ENCODE measurements around the gene RPL31.

Gene RPL31

DNA sequence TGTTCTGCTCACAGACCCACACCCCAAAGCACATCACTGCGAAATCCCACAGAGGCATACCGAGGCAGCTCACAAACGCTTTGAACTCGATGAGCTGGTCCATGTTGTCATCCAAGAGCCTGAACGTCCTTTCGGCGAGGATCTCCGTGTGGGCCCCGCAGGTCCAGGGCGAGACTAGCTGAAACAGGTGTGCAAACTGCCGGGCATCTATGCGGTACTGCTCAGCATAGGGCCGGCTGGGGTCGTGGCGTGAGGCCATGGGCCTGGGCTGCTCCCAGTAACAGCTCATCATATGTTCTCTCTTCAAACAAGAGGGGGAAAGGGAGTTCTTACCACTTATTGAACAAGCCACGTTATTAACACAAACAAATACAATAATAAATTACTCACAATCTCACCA lies 20.1 kb downstream of the RPL31 start:
- TF ChIP-seq POLR2AphosphoS5 (IDR thresholded peaks at IDR 0.05; ENCODE audit: low read depth) = no peak
- TF ChIP-seq GABPA (IDR thresholded peaks at IDR 0.05; ENCODE audit: low read depth) = no peak
- TF ChIP-seq, protein P1, sequence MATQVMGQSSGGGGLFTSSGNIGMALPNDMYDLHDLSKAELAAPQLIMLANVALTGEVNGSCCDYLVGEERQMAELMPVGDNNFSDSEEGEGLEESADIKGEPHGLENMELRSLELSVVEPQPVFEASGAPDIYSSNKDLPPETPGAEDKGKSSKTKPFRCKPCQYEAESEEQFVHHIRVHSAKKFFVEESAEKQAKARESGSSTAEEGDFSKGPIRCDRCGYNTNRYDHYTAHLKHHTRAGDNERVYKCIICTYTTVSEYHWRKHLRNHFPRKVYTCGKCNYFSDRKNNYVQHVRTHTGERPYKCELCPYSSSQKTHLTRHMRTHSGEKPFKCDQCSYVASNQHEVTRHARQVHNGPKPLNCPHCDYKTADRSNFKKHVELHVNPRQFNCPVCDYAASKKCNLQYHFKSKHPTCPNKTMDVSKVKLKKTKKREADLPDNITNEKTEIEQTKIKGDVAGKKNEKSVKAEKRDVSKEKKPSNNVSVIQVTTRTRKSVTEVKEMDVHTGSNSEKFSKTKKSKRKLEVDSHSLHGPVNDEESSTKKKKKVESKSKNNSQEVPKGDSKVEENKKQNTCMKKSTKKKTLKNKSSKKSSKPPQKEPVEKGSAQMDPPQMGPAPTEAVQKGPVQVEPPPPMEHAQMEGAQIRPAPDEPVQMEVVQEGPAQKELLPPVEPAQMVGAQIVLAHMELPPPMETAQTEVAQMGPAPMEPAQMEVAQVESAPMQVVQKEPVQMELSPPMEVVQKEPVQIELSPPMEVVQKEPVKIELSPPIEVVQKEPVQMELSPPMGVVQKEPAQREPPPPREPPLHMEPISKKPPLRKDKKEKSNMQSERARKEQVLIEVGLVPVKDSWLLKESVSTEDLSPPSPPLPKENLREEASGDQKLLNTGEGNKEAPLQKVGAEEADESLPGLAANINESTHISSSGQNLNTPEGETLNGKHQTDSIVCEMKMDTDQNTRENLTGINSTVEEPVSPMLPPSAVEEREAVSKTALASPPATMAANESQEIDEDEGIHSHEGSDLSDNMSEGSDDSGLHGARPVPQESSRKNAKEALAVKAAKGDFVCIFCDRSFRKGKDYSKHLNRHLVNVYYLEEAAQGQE (IDR thresholded peaks at IDR 0.05; ENCODE audit: insufficient replicate concordance, low read depth) = no peak
- TF ChIP-seq CTCF (IDR thresholded peaks at IDR 0.05; ENCODE audit: insufficient read depth, low read length) = no peak
- no peak for TF ChIP-seq SPI1 (IDR thresholded peaks at IDR 0.05; ENCODE audit: borderline replicate concordance, low read depth)
- H3K4me3 ChIP-seq (replicated peaks; ENCODE audit: insufficient read depth, low read length) = no peak overlapping the region
- H3K27ac ChIP-seq (replicated peaks) = no peak overlapping the region
- no peak for DNase-seq (ENCODE audit: low read depth in 1 of 2, low spot score in 1 of 2)
- H3K27me3 ChIP-seq (ENCODE audit: insufficient read depth, poor library complexity, severe bottlenecking) = no peaks in the 10 kb centered on the region

- Histone ChIP-seq H3K27ac (replicated peaks) (no peak overlapping the region), H3K4me3 (replicated peaks; ENCODE audit: insufficient read depth, low read length) (no peak overlapping the region), H3K27me3 (ENCODE audit: insufficient read depth, poor library complexity, severe bottlenecking) (no peaks in the 10 kb centered on the region)
- no peak for DNase-seq (ENCODE audit: low read depth in 1 of 2, low spot score in 1 of 2)
- no peak for TF ChIP-seq CTCF (IDR thresholded peaks at IDR 0.05; ENCODE audit: insufficient read depth, low read length)
- TF ChIP-seq POLR2AphosphoS5 (IDR thresholded peaks at IDR 0.05; ENCODE audit: low read depth) = no peak
- TF ChIP-seq SPI1 (IDR thresholded peaks at IDR 0.05; ENCODE audit: borderline replicate concordance, low read depth) = no peak
- TF ChIP-seq, protein P1 (IDR thresholded peaks at IDR 0.05; ENCODE audit: insufficient replicate concordance, low read depth) = no peak
- TF ChIP-seq GABPA (IDR thresholded peaks at IDR 0.05; ENCODE audit: low read depth) = no peak
Observed at GRCh38 chr2:101023327-101024107, 21.4 kb downstream of the RPL31 start.

DNA sequence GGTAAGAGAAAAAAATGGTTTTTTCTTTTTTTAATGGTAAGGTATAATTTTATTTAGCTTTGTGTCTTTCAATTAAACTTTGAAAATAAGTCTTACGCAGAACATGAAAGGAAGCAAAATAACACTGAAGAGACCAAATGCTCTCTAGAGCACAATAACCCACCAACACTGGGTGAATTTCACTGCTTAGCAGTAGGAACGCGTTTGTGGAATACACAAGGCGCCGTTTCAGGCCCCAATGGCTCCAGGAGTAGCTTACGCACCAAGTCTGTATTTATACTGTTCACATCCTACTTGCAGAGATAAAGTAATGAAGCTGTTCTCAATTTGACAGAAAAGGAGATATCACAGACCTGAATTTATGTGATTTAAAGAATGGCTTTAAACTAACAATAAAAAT lies 23.5 kb downstream of the RPL31 start:
- H3K27me3 ChIP-seq (ENCODE audit: insufficient read depth, poor library complexity, severe bottlenecking) = no peaks in the 10 kb centered on the region
- no peak overlapping the region for H3K27ac ChIP-seq (replicated peaks)

More for the DNA sequence above, 23.5 kb downstream of the RPL31 start:
- TF ChIP-seq CTCF (IDR thresholded peaks at IDR 0.05; ENCODE audit: insufficient read depth, low read length) (no peak), GABPA (IDR thresholded peaks at IDR 0.05; ENCODE audit: low read depth) (no peak), SPI1 (IDR thresholded peaks at IDR 0.05; ENCODE audit: borderline replicate concordance, low read depth) (no peak), POLR2AphosphoS5 (IDR thresholded peaks at IDR 0.05; ENCODE audit: low read depth) (no peak)
- TF ChIP-seq, protein P1 (IDR thresholded peaks at IDR 0.05; ENCODE audit: insufficient replicate concordance, low read depth) = no peak
- no peak overlapping the region for H3K4me3 ChIP-seq (replicated peaks; ENCODE audit: insufficient read depth, low read length)
- no peak for DNase-seq (ENCODE audit: low read depth in 1 of 2, low spot score in 1 of 2)
